ENCODE measurements around the gene SEC31A.

GRCh38 chr4:82896755-82897154 lies 5.8 kb upstream of the SEC31A start:
- TF ChIP-seq, protein P1, sequence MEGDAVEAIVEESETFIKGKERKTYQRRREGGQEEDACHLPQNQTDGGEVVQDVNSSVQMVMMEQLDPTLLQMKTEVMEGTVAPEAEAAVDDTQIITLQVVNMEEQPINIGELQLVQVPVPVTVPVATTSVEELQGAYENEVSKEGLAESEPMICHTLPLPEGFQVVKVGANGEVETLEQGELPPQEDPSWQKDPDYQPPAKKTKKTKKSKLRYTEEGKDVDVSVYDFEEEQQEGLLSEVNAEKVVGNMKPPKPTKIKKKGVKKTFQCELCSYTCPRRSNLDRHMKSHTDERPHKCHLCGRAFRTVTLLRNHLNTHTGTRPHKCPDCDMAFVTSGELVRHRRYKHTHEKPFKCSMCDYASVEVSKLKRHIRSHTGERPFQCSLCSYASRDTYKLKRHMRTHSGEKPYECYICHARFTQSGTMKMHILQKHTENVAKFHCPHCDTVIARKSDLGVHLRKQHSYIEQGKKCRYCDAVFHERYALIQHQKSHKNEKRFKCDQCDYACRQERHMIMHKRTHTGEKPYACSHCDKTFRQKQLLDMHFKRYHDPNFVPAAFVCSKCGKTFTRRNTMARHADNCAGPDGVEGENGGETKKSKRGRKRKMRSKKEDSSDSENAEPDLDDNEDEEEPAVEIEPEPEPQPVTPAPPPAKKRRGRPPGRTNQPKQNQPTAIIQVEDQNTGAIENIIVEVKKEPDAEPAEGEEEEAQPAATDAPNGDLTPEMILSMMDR (IDR thresholded peaks at IDR 0.05), result no peak
- TF ChIP-seq POLR2A (IDR thresholded peaks at IDR 0.05), result no peak

Data from Peyer's patch (tissue), 4 donors.